Keratinocyte (primary cell): ENCODE data around the gene LYVE1. TPM values are rescaled to one million over a fixed set of nuclear protein-coding genes. Genes with fewer than 3 reads are reported as not detected.

Experiments
- DNase-seq: peaks from one replicate; pipeline ENCODE4 v3.0.0-alpha.2; 2011; ENCODE audit warnings: low read depth, missing footprints, low spot score
- FAIRE-seq: peaks from 2 replicates; lab custom pipeline; 2011; peaks lifted over from hg19 to GRCh38; lab: Jason Lieb, UNC
- H2AFZ ChIP-seq: 2 replicates; pipeline ENCODE4 v1.6.0; 2012; ENCODE audit warnings: low read length, control low read depth, inconsistent platforms; ENCODE audit not compliant: control insufficient read depth
- H3K27ac ChIP-seq: 2 replicates; pipeline ENCODE4 v1.5.1; 2011; ENCODE audit warnings: low read length; ENCODE audit not compliant: control insufficient read depth, insufficient read depth
- H3K27me3 ChIP-seq: 3 replicates; pipeline ENCODE4 v1.6.0; 2011; ENCODE audit warnings: low read length; ENCODE audit not compliant: control insufficient read depth, insufficient read depth; ENCODE audit errors: extremely low read depth
- H3K36me3 ChIP-seq, 2 experiments: 2 replicates in 1 of 2; 3 replicates in 1 of 2; pipeline ENCODE4 v1.5.1; 2011; ENCODE audit warnings: low read length in 2 of 2, mild to moderate bottlenecking in 1 of 2; ENCODE audit not compliant: control insufficient read depth in 2 of 2, insufficient read depth in 2 of 2; ENCODE audit errors: extremely low read depth in 1 of 2
- H3K4me1 ChIP-seq: 3 replicates; pipeline ENCODE4 v1.5.1; 2011; ENCODE audit warnings: low read length; ENCODE audit not compliant: control insufficient read depth, insufficient read depth; ENCODE audit errors: extremely low read depth
- H3K4me2 ChIP-seq: 3 replicates; pipeline ENCODE4 v1.6.0; 2011; ENCODE audit warnings: low read depth, low read length; ENCODE audit not compliant: control insufficient read depth, insufficient read depth; ENCODE audit errors: extremely low read depth
- H3K4me3 ChIP-seq, 3 experiments: fragments of 200-600 bp in 1 of 3; sonication (generic) in 1 of 3; 2 replicates in 2 of 3; 3 replicates in 1 of 3; pipeline ENCODE4 v1.5.1; 2011 to 2016; ENCODE audit warnings: low read length in 3 of 3, mild to moderate bottlenecking in 3 of 3, control low read depth in 2 of 3, inconsistent platforms in 1 of 3, low read depth in 1 of 3, mixed read lengths in 1 of 3, mixed run types in 1 of 3, moderate library complexity in 1 of 3; ENCODE audit not compliant: control insufficient read depth in 2 of 3, insufficient read depth in 2 of 3; ENCODE audit errors: extremely low read depth in 1 of 3
- H3K79me2 ChIP-seq: 2 replicates; pipeline ENCODE4 v1.6.0; 2012; ENCODE audit warnings: low read length; ENCODE audit not compliant: control insufficient read depth, insufficient read depth
- H3K9ac ChIP-seq: 3 replicates; pipeline ENCODE4 v1.6.0; 2011; ENCODE audit warnings: low read length; ENCODE audit not compliant: control insufficient read depth, insufficient read depth; ENCODE audit errors: extremely low read depth
- H3K9me1 ChIP-seq: 3 replicates; pipeline ENCODE4 v1.6.0; 2011; ENCODE audit warnings: low read length; ENCODE audit not compliant: control insufficient read depth, insufficient read depth; ENCODE audit errors: extremely low read depth
- H3K9me3 ChIP-seq: 2 replicates; pipeline ENCODE4 v1.5.1; 2012; ENCODE audit warnings: low read depth, low read length; ENCODE audit not compliant: control insufficient read depth
- H4K20me1 ChIP-seq: 3 replicates; pipeline ENCODE4 v1.6.0; 2011; ENCODE audit warnings: low read length; ENCODE audit not compliant: control insufficient read depth, insufficient read depth; ENCODE audit errors: extremely low read depth
- EZH2 ChIP-seq: IDR thresholded peaks from one replicate; pipeline ENCODE4 v1.6.1; 2012; ENCODE audit warnings: inconsistent platforms, mild to moderate bottlenecking, low read length, moderate library complexity
- dilution Hi-C: fragments of 300-500 bp; cut with MboI; formaldehyde crosslinking; loops from one replicate; pipeline ENCODE4 v1.7.0; 2020; ENCODE audit warnings: low sequenced_read_pairs; ENCODE audit not compliant: extremely low pct_ligation_motif_present
- polyA plus RNA-seq, 5 experiments: library from polyadenylated mRNA; depleted of rRNA in 3 of 5; stranded (reverse) in 3 of 5; stranded (forward) in 1 of 5; unstranded in 1 of 5; fragments of >200 nt; gene quantifications; 1 replicate in 1 of 5; 2 replicates in 3 of 5; 3 replicates in 1 of 5; pipeline versions ENCODE4 v1.2.1 to v1.2.3, GENCODE V29; 2011 to 2012; ENCODE audit warnings: missing spikeins in 2 of 5, low read depth in 1 of 5, low replicate concordance in 1 of 5
- TF ChIP-seq, protein P1 (sequence below), 3 experiments: IDR thresholded peaks in 1 of 3; conservative IDR thresholded peaks in 1 of 3; optimal IDR thresholded peaks in 1 of 3; 2 replicates in 2 of 3; 3 replicates in 1 of 3; pipeline versions ENCODE3 to v1.5.1; 2011; ENCODE audit warnings: low read length in 3 of 3, mild to moderate bottlenecking in 3 of 3, moderate library complexity in 2 of 3, control low read depth in 1 of 3, inconsistent platforms in 1 of 3; ENCODE audit not compliant: insufficient read depth in 2 of 3; ENCODE audit errors: extremely low read depth in 1 of 3

LYVE1 gene
- polyA plus RNA-seq, 1 donor (not counting 4 experiments of a cell fraction or from before 2014, with no cell fraction given) = not detected

GRCh38 chr11:10537600-10537999 is 30.9 kb downstream of the LYVE1 start:
- Histone ChIP-seq H3K4me3 (no peak overlapping the region), H2AFZ (no peak overlapping the region), H3K9me1 (no peaks in the 10 kb centered on the region), H3K79me2 (peaks cover 22% of the 10 kb centered on the region), H3K27ac (no peak overlapping the region), H3K36me3 (peaks cover 0 to 2% of the 10 kb centered on the region in 2 experiments), H3K4me1 (peaks cover 11% of the 10 kb centered on the region), H3K9me3 (no peaks in the 10 kb centered on the region), H3K4me2 (no peak overlapping the region), H4K20me1 (no peaks in the 10 kb centered on the region), H3K9ac (no peak overlapping the region), H3K27me3 (no peaks in the 10 kb centered on the region)
- DNase-seq (no peak), FAIRE-seq (no peak)
- TF ChIP-seq, protein P1, sequence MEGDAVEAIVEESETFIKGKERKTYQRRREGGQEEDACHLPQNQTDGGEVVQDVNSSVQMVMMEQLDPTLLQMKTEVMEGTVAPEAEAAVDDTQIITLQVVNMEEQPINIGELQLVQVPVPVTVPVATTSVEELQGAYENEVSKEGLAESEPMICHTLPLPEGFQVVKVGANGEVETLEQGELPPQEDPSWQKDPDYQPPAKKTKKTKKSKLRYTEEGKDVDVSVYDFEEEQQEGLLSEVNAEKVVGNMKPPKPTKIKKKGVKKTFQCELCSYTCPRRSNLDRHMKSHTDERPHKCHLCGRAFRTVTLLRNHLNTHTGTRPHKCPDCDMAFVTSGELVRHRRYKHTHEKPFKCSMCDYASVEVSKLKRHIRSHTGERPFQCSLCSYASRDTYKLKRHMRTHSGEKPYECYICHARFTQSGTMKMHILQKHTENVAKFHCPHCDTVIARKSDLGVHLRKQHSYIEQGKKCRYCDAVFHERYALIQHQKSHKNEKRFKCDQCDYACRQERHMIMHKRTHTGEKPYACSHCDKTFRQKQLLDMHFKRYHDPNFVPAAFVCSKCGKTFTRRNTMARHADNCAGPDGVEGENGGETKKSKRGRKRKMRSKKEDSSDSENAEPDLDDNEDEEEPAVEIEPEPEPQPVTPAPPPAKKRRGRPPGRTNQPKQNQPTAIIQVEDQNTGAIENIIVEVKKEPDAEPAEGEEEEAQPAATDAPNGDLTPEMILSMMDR (optimal IDR thresholded peaks at IDR 0.05 in 1 of 3, IDR thresholded peaks at IDR 0.05 in 1 of 3, conservative IDR thresholded peaks at IDR 0.05 in 1 of 3; ENCODE audit: extremely low read depth in 1 of 3, insufficient read depth in 2 of 3, low read length in 3 of 3) = no peak
- TF ChIP-seq EZH2 = no peak
- dilution Hi-C loops = no loop called here

DNA sequence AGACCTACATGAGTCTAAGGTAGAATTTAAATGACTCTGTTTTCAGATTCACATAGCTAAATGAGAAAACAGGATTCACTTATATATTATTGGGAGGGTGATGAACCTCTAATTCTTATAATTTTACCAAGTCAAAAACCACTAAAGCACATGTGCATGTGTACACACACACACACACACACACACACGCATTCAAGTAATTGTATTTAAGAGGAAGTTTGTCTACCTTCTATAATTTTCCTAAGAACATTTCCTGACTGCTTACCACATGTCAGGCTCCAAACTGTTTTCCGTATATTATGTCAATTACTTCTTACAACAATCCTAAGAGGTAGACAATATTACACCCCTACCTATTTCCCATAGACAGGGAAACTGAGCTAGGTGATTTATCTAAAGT is 34.1 kb downstream of the LYVE1 start:
- Histone ChIP-seq H4K20me1 (no peaks in the 10 kb centered on the region), H3K4me1 (no peaks in the 10 kb centered on the region), H3K27ac (no peak overlapping the region), H3K9me1 (no peaks in the 10 kb centered on the region), H3K4me3 (no peak overlapping the region), H3K27me3 (no peaks in the 10 kb centered on the region), H3K36me3 (peaks cover 0 to 6% of the 10 kb centered on the region in 2 experiments), H3K4me2 (no peak overlapping the region), H2AFZ (no peak overlapping the region), H3K9ac (no peak overlapping the region), H3K79me2 (peaks cover 13% of the 10 kb centered on the region), H3K9me3 (no peaks in the 10 kb centered on the region)
- DNase-seq (no peak), FAIRE-seq (no peak)
- no peak for TF ChIP-seq EZH2
- TF ChIP-seq, protein P1 (optimal IDR thresholded peaks at IDR 0.05 in 1 of 3, IDR thresholded peaks at IDR 0.05 in 1 of 3, conservative IDR thresholded peaks at IDR 0.05 in 1 of 3; ENCODE audit: extremely low read depth in 1 of 3, insufficient read depth in 2 of 3, low read length in 3 of 3) = no peak
- dilution Hi-C loops = no loop called here
